Fibroblast of skin of left biceps (primary cell): ENCODE results near the gene PPP2R2D.

Experiments used
- DNase-seq, 2 experiments: peaks; one replicate each; pipeline ENCODE4 v3.0.0-alpha.2; 2013; ENCODE audit warnings: low read depth in 2 of 2

PPP2R2D gene

DNA sequence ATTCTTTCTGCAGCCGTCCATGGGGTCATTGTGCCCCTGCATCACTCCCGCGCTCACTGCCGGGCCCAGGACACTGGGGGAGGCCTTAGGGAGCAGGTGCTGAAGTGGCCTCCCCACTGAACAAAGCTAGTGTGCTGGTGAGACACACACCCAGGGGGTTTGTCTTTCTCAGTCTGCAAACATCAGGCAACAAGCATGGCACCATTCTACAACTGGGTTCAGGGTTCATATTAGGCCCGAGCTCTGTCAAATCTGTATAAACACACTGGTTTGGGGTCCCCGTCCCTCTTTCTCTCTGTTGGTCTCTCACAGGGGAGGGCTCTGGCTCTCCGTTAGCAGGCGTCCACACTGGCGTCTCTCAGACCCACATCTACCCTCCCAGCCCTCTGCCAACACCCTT lies 11.1 kb upstream of the PPP2R2D start:
- DNase-seq, result no peak

GRCh38 chr10:131890276-131891195 lies 10.3 kb upstream of the PPP2R2D start:
- DNase-seq, result no peak

GRCh38 chr10:131891196-131891928 lies 9.4 kb upstream of the PPP2R2D start:
- DNase-seq, result no peak

GRCh38 chr10:131891929-131892805 lies 8.6 kb upstream of the PPP2R2D start:
- no peak for DNase-seq

GRCh38 chr10:131892806-131893675 lies 7.8 kb upstream of the PPP2R2D start:
- no peak for DNase-seq

DNA sequence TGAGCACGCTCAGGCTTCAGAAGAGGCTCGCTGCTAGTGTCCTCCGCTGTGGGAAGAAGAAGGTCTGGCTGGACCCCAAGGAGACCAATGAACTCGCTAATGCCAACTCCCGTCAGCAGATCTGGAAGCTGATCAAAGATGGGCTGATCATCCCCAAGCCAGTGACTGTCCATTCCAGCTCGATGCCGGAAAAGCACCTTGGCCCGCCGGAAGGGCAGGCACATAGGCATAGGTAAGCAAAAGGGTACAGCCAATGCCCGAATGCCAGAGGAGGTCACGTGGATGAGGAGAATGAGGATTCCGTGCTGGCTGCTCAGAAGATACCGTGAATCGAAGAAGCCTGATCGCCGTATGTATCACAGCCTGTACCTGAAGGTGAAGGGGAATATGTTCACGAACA lies 5.7 kb upstream of the PPP2R2D start:
- no peak for DNase-seq

- no peak for DNase-seq
These were observed 4.4 kb upstream of the PPP2R2D start for GRCh38 chr10:131896403-131896802.

DNA sequence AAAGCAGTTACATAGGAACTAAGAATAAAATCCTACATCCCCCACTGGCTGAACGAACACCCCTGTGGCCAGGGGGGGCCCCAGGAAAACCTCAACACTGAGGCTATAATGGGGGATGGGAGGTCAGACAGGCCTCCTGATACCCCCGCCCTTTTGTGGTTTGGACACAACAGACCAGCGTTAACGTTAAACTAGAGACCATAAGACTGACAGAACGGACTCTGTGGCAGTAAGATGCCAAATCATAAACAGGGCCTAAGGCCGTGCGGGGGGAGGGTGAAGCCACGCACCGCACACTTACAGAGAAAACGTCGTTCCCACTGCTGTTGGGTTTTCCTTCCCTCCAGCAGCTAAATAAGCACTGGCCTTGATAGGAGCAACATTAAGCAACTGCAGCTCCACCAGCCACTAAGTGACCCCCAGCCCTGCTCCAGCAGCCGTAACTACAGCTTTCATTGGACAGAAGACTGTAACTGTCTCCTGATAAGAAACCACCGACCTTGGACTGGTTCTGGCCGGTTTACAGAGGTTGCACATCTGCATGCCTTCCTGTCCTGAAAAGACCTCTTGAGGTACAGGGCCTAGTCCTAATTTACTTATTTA lies 3.4 kb upstream of the PPP2R2D start:
- no peak for DNase-seq

DNA sequence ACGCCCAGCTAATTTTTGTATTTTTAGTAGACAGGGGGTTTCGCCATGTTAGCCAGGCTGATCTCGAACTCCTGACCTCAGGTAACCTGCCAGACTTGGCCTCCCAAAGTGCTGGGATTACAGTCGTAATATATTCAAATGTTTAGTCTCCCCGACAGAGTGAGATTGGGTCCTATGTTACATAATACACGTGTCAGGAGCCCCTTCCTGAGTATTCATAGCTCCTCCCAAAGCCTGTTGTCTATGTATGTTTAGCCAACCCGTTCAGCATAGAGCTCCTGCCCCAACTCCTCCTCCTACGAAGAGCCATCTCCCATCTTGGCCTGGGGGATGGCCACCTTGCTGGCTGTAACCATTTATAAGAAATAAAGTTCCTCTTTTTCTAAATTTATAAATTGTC lies 2.7 kb upstream of the PPP2R2D start:
- no peak for DNase-seq

DNA sequence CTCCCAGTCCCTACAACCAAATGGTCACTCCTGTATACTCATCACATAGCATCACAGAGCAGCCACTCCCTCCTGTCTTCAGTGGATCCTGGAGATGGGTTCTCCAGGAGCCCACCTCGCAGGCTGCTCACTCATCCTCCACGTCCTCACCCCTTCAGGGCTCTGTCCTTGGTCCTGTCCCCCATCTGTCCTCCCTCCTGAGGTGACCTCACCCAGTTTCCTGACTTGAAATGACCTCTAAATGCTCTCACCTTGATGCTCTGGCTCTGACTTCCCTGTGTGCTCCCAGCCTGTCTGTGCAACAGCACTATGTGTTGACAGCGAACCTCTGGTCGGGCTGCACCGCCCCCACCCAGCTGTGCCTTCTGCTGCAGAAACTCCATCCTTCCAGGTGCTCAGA lies 2.1 kb upstream of the PPP2R2D start:
- no peak for DNase-seq

- no peak for DNase-seq
These were observed 1.6 kb upstream of the PPP2R2D start for GRCh38 chr10:131899116-131899690.

DNA sequence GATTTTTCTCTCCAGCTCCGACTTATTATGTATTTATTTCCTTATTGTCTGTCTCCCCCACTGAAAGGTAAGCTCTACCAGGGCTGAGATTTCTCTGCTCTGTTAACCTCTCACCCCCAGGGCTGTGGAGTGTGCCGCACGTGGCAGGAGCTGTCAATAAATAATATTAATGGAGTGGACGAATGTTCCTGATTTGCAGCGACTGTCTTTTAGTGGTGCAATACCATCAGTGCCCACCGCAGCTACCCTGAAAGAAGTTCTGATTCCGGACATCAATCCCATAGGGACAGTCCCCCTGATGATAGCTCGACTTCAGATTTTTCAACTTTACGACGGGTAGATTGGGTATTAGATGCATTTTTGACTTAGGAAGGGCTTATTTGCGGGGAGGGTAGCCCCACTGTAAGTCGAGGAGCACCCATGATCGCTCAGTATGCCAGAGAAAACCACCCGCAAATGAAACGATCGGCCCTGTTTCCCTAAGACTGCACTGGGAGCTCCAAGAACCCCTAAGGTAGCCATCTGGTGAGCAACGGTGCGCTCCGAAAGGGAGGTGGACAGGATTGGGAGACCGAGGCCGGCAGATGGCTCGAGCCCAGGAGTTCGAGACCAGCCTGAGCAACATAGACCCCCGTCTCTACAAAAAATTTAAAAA lies 986 bp upstream of the PPP2R2D start:
- no peak for DNase-seq

DNA sequence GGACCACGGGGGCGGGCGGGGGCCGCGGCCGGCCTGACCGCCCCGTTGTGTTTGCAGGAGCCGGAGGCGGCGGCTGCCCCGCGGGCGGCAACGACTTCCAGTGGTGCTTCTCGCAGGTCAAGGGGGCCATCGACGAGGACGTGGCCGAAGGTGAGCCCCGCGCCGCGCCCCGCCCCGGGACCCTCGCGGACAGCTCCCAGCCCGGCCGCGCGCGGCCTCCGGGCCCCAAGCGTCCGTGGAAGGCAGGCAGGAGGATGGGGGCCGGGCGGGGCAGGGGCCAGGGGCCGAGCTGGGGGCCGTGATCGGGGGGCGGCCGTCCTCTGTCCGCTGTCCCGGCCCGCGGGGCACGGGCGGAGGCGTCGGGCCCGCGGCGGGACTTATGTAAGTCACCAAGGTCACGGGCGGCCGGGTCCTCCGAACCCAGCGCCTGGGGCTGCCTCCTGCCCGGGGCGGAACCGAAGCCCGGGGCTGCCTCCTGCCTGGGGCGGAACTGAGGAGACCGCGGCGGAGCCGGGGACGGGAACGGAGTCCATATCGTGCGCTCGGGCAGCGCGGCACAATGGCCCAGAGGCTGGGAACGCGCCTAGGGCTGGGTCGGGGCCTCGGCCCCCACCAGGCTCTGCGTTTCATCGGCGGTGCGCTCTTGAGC lies 497 bp downstream of the PPP2R2D start:
- no peak for DNase-seq

GRCh38 chr10:131902211-131902610 lies 1.4 kb downstream of the PPP2R2D start:
- no peak for DNase-seq

DNA sequence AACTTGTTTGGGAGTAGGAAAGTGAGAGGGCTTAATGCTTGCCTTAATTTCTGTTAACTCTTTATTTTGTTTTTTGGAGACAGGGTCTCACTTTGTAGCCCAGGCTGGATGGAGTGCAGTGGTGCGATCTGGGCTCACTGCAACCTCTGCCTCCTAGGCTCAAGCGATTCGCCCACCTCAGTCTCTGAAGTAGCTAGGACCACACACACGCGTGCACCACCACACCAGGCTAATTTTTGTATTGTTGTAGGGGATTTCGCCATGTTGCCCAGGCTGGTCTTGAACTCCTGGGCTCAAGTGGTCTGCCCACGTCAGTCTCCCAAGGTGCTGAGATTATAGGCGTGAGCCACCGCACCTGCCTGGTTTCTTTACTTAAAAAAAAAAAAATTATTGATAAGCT lies 1.9 kb downstream of the PPP2R2D start:
- DNase-seq, result no peak

DNA sequence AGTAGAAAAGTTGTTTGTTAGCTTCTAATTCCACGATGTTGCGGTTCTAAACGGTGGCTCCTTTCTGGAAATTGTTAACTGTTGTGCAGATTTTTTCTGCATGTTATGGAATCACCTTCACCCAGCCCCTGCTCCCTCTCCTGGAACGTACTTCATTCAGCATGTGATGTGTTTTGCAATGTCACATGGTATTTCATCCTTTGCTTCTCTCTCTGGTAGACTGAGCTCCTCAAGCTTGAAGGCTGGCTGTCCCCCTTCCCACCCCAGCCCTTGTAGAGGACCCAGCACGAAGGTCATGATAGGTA lies 4.4 kb downstream of the PPP2R2D start:
- DNase-seq, result no peak

DNA sequence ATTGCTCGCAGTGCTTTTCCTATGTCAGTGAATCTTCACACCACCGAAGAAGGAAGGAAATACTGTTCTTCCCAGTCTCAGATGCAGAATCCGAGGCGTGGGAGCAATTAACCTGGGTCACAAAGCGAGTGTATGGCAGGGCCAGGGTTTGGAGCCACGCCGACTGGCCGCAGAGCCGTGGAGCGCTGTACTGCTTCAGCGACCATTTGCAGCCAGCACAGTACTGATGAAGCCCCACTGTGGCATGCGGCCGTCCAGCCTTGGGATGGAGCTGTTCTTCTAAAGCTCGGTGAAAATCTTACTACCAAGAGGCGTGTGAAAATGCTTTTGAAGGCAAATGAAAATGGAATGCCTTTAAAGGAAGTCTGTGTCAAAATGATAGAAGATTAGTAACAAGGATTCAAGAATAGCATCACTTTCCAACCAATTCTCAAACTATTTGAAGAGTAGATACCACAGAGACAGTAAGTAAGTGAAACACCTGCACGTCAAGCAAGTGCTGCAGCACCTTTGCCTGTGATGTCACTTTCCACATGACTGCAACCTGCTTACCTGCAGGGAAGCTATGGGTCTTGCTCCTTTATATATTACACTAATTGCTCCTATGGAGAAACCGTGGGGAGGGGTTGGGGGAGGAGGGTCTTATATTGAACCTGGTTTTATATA lies 4.9 kb downstream of the PPP2R2D start:
- DNase-seq, result no peak

- no peak for DNase-seq
These were observed 5.4 kb downstream of the PPP2R2D start for GRCh38 chr10:131906269-131906639.

- no peak for DNase-seq
These were observed 6.9 kb downstream of the PPP2R2D start for GRCh38 chr10:131907679-131908078.
